Measurements from ENCODE around the gene ZRSR2. TPM values are rescaled to one million over a fixed set of nuclear protein-coding genes. Genes with fewer than 3 reads are reported as not detected.
"Not testable (repeated sequence)": the region's sequence is repeated elsewhere in the genome, so short reads cannot be mapped to it uniquely, and the experiment has no call there.

Gene ZRSR2
- total RNA-seq, 2 donors from 2014 or later = 7.1 to 7.2 TPM

DNA sequence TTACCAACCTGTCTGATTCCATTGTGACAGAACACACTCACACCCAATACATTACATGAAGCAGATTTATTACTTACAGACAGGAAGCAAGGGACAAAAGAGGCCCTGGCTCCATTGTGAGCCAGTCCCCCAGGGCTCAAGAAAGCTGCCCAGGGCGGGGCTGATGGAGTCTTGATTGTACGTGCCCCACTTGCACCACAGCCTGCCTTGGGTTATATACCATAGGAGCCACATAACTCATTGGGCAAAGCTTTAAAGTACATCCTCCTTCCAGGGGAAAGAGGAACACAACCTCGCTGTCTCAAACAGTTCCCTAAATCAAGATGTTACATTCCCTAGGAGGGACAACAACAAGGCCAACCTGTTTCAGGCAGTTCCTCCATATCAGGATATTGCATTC is 3.4 kb upstream of the ZRSR2 start:
- intact Hi-C loops (cut with DNase I) = no loop called here
- ATAC-seq (no peak), DNase-seq (no peak)

DNA sequence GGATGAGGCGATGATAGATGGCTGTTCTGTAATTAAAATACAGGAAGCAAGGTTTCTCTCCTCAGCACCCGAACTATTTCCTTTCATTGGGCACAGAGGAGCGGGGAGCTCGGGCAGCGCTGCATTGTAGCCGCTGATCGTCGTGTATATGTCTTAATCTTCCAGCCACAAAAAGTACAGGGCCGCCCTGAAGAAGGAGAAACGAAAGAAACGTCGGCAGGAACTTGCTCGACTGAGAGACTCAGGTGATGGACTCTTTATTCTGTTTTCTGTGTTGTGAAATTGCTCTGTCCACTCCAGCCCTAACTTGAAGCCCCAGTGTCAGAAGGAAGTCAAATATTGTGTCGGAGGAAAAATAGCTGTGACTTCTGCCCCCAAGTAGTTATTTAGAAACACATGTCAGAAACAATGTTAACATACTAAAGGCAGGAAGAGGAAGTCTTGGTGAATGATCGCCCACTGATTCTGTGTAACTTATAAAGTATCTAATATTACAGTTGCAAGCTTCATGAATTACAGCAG is 546 bp downstream of the ZRSR2 start:
- ATAC-seq (peak in 1 of 2 donors; percentile 10), DNase-seq (no peak)
- intact Hi-C loops (cut with DNase I) = no loop called here

DNA sequence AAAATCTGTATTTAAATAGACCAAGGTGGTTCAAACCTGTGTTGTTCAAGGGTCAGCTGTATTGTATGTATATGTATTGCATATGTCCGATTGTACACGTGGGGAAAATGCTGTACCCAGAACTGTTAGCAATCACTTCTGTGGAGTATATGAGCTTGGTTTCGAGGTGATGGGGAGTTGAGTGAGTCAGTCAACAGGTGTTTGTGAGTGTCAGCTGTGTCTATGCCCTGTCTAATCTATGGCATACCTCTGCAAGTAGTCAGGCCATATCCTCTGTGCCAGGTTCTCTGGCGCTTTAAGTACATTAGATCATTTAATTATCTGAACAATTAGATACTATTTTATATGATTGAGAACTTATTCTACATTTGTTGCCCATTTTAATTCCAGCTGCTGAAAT is 7.4 kb downstream of the ZRSR2 start:
- DNase-seq (no peak), ATAC-seq (no peak)
- intact Hi-C loops (cut with DNase I) = no loop called here

DNA sequence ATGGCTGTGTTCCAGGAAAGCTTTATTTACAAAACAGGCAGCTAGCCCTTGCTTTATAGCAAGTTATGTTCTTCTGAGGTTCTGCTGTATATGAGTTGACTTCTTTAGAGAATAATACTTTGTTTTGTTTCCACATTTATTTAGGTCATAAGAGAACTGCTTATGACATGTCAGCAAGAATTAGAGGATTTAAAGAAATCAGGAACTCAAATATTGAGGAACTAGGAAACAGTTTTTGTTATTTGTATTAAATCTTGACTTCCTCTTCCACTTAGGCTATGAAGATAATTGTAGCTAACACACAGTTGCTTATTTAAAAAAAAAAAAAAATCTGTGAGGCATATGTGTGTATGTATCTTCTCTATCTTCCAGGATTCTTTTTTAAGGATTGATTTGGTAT is 14.3 kb downstream of the ZRSR2 start:
- DNase-seq (no peak), ATAC-seq (no peak)
- intact Hi-C loops (cut with DNase I) = no loop called here

DNA sequence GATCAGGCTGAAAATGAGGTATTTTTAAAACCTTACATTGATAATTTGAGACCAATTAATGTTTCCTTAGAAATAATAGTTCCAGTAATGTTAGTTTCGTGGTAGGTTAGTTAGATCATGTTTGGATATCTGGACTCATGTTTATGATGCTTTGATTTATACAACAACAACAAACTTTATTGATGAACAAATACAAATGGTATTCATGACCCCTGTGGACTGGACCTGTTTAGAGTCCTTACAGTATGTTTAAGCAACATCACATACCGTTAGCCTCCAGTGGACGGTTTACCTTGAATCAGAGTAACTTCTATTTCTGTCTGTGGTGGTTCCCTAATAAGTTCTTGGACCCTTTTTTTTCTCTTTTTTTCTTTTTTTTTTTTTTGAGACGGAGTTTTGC is 18.0 kb downstream of the ZRSR2 start:
- intact Hi-C loops (cut with DNase I) = no loop called here
- ATAC-seq = no peak
- DNase-seq = no peak

DNA sequence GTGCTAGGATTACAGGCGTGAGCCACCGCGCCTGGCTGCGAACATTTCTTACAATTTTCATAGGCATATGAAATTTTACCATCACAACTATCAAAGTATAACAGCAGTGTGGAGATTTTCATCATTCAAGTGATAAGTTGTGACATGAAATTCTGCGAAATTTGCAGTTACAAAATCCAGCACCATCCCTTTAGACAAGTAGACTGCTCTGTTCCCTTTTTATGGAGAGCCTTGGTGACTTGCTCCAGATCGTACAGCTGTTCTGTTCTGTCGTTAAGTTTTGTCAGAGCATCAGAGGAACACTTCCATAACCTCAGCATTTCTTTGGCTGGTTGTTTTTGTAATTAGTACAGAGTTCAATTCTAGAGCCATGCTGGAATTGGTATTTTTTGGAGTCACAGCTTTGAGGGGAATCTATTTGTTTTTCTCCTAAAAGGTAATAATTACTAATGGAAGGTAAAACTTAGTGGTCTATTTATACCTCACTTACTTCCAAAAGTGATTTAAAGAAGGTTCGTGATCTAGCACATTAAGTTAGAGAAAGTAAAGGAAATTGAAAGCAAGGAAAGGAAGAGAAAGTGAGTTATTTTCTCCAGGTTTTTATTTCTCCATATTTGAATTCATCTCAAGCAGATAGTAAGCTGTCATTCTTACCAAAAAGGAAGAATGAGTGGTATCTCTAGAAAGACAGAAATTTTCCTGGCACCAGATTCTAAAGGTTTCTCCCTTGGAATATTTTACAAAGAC is 22.1 kb downstream of the ZRSR2 start:
- no peak for ATAC-seq

DNA sequence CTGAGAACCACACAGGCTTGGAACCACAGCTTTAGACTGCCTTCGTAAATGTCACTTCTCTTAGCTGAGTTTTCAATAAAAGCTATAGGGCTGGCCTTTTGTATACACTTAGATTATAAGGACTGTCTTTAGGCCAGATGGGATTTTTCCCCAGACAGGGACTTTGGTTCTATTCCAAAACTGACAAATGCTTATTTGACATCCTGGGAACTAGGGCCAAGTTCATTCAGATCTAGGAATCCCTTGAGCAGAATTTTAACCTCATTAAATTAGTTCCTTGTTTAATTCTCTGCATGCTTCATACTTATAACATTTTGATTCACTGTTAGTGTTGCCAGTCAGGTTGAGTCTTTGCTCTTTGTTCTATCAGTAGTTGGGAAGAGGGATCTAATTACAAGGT is 23.1 kb downstream of the ZRSR2 start:
- intact Hi-C loops (cut with DNase I) = no loop called here
- no peak for DNase-seq
- no peak for ATAC-seq

More for the DNA sequence above, 22.1 kb downstream of the ZRSR2 start:
- DNase-seq = no peak
- intact Hi-C loops (cut with DNase I) = no loop called here

DNA sequence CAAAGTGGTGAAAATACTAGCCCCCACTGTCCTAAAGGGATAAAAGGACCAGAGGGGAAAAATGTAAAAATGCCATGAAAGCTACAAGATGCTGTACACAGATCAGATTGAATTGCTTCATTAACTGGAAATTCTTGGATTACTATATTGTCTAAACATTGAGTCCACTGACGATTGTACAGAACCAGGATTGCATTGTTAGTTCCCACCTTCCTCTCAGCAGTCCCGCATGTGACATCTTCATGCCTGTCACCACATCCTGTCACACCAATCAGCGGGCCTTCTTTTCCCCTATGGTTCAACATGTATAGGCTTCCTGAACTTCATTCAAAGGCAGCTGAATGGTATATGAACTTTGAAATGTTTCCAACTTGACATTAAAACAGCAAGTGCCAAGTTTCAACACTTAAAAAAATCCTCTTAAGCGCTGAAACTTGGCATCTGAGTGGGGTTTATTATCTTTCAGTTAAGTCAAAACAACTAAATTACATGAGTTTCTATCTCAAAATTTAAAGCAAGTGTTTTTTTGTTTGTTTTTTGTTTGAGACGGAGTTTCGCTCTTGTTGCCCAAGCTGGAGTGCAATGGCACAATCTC is 24.6 kb downstream of the ZRSR2 start:
- no peak for ATAC-seq
- intact Hi-C loops (cut with DNase I) = no loop called here
- no peak for DNase-seq

DNA sequence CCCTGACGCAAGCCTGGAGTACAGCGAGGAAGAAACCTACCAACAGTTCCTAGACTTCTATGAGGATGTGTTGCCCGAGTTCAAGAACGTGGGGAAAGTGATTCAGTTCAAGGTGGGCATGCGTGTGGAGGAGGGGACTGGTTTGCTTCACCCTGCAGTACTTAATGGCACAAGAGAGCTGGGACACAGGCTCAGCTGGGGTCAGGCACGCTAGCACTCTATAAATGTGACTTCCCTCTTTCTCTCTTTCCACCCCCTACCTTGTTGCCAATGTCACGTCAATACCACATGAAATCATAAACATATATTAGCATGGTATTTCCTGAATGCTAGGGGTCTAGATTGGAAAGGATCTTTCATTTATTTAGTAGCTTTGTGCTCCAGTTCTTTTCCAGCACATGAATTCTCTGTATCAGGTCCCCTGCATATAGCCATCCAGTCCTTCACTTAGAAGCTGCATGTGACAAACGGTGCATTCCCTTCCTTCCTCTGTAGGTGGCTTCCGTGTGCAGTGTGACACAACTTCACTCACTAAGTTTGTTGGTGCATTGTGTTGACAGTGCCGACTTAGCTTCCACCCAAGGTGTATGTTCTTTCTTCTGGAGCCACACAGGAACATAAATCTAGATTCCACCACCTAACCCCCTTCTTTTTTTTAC is 25.6 kb downstream of the ZRSR2 start:
- intact Hi-C loops (cut with DNase I) = no loop called here
- peak; percentile 47 to 55 for ATAC-seq
- no peak for DNase-seq

DNA sequence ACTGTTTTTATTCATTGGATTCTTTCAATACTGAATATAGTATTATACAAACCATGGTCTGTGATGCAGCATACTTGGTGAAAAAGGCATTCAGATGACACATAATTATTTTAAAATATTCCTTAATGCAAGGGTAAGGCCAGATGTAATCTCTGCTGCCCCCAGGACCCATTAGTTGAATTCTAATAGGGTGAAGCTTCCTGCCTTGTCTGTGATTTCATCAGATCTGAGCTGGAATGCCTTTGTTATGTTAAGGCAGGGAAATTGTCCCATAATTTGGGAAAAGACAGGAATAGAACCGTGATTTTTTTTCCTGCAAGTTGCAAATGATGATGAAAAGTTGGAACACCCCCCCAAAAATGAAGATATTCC is 26.1 kb downstream of the ZRSR2 start:
- DNase-seq (no peak), ATAC-seq (no peak)
- intact Hi-C loops (cut with DNase I) = no loop called here

DNA sequence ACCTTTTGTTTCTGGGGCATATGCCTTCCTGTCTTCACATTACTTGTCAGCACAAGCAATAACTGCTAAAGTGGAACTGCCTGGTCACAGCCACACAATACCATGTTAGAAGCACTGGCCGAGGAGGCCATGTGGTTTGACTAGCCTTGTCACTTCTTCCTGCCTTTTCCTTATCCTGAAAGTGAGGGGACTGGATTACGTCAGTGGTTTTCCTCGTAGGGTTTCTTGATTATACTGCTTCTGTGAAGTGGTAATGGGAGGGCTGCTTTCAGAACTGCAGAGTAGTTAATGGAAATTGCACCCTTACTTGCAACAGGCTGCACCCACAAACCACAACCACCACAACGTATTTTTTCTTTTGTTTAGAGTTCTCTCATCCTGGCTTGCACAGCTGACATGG is 26.6 kb downstream of the ZRSR2 start:
- intact Hi-C loops (cut with DNase I) = no loop called here
- ATAC-seq (no peak), DNase-seq (no peak)

DNA sequence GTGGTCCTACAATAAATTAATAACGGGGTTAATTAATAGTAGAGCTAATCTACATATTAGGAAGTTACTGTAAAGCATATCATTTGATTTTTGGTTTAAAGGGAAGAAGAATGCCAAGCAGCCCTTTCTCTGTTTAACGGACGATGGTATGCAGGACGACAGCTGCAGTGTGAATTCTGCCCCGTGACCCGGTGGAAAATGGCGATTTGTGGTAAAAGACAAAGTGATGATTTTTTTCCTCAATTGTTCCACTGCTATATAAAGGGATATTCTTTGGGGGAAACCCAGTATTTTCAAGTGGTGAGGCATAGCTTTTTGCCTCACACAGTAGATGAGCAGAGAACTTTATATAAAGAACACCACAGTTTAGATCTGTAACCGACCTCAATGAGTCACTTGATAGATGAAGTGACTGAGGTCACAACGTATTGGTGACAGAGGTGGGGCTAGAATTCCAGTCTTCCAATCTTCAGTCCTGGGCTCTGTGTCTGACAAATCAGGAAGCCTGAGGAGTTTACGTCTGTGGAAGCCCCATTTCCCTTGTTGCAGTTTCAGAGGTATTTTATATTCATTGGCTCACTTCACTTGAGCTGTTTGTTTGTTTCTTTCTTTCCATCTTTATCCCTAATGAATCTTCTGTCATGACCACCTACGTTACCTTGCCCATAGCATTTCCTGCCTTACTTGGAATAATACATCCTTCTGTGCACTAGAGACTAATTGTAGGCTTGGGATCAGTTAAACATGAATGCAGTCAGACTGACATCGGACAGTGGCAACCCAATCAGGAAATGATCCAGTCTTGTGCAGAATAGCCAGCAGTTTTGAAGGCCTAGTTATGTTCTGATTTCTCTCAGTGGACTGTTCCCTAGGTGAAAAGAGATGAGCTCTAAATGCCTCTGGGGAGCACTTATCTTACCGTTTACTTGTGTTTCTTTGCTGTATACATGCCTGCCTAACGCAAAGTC is 30.1 kb downstream of the ZRSR2 start:
- DNase-seq (no peak), ATAC-seq (no peak)
- intact Hi-C loops (cut with DNase I) = no loop called here

DNA sequence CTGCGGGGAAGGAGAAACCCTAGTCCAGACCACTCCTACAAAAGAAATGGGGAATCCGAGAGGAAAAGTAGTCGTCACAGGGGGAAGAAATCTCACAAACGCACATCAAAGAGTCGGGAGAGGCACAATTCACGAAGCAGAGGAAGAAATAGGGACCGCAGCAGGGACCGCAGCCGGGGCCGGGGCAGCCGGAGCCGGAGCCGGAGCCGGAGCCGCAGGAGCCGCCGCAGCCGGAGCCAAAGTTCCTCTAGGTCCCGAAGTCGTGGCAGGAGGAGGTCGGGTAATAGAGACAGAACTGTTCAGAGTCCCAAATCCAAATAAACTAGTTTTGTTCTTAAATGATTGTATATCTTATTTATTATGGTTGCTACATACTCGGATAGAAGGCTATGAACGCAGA is 32.6 kb downstream of the ZRSR2 start:
- intact Hi-C loops (cut with DNase I) = no loop called here
- no peak for ATAC-seq
- no peak for DNase-seq

DNA sequence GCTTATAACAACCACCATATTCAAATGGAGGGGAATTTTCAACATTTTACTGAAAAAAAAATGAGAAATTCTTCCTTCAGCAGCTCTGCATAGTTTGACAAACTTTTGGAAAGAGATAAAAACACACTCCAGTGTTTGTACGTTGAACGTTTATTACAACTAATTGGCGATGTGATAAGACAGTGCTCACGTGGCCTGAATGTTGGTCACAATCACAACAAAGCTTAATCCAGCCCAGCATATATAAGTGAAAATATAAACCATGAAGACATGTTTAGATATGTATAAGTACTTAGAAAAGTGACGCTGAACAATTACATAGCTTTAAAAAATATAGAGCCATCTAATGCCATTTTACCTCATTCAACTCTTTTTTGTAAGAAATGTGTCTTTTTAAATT is 35.7 kb downstream of the ZRSR2 start:
- ATAC-seq = no peak
- intact Hi-C loops (cut with DNase I) = no loop called here
- no peak for DNase-seq

DNA sequence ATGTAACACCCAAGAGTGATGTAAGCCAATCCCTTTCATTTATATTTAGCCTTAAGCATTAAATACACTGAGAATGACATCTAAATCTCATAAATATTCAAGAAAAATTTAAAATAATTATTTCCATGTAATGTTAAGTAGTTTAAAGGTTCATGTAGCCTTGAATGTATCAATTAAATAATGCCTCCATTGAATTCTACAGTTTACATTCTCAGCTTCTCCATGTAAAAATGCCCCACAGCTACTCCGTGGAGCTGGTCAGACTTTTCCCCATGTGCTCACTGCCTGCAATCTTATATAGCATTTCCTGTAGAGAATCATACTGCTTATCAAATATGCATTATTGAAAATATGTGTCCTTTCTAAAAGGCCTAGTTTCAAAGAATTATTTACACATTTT is 38.9 kb downstream of the ZRSR2 start:
- ATAC-seq (no peak), DNase-seq (no peak)
- intact Hi-C loops (cut with DNase I) = no loop called here

DNA sequence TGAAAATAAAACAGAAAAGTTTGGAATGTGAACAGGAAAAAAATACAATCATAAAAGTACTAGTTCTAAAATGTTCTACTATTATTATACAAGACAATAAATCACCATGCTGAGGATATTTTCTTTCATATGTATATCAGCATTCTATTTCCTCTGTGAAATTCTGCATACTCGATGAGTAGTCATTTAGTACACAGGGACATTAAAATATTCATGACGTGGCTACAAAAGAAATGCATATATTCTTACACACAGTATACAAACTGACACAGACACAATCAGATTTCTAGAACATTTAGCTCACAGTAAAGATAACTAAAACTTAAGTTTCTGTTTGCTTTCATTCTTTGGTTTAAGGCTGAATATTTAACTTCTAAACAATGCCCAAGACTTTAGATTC is 41.1 kb downstream of the ZRSR2 start:
- ATAC-seq; intact Hi-C loops (cut with DNase I): not testable (repeated sequence)

DNA sequence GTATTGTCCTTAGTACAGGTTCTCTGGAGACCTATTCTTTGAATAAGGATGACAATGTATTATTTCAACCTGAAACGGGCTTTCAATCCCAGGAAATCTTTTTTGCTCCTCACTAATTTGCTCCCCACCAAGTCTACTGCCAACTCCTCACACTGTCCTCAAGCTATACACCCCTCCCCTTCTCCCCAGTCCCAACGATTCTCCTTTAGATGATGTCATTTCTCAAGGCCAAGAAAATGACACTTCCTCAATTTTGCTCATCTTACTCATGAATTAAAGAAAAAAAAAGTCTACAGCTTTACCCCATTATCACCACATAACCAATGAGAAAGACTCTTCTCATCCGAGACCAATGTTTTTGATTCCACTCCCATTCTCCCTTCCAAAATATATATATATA is 43.8 kb downstream of the ZRSR2 start:
- DNase-seq (no peak), ATAC-seq (no peak)
- intact Hi-C loops (cut with DNase I) = no loop called here

More for the DNA sequence above, 41.1 kb downstream of the ZRSR2 start:
- not testable (repeated sequence) for DNase-seq

DNA sequence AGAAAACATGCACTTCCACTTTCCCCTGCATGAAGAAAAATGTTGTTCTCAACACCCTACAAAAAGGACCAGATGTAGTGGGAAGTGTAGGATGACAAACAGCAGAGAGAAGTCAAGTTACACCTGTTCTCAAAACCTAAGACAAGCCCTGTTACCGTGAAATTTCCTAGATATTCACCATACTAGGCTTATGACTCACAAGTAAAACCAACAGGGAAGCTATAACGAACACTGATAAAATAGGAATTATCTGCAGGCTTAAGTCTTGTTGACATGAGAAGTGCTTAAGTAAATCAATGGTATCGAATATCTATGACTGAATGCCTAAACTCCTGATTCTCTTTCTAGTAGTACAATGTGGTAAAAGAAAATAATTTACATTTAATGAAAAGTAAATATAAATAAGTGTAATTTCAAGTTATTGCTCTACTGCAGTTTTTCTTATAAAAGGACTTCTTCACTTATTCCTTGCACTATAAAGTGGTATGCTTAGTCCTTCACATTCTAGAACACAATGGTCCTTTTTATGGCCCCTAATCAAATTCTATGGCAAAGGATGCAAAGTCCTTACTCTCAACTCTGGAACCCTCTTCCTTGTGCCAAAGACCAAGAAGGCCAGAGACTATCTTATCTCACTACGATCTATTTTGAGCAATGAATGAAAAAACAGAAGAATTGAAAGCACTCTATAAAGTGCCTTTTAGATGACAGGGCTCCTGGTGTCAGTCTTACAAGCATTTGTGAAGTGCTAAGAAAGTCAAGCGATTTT is 44.7 kb downstream of the ZRSR2 start:
- no peak for ATAC-seq
- intact Hi-C loops (cut with DNase I) = no loop called here
- DNase-seq = no peak

DNA sequence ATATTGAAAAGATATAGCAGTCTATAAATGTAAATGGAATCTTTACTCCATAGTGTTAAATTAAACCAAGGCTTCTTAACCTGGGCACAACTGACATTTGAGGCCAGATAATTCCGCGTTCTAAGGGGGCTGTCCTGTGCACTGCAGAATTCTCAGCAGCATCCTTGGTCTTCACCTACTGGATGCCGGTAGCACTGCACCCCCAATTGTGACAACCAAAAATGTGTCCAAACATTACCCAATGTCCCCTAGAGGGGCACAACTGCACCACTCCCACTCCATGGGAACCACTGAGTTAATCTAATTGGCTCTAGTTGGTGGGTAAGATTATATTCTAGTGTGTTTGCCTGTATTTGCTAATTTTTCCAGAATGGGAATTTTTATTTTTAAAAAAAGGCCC is 47.7 kb downstream of the ZRSR2 start:
- no peak for DNase-seq
- intact Hi-C loops (cut with DNase I) = no loop called here
- ATAC-seq = no peak

All from left cardiac atrium (tissue), 4 donors.